H9 (cell line): ENCODE data around the gene CTRB2. TPM values are rescaled to one million over a fixed set of nuclear protein-coding genes. Genes with fewer than 3 reads are reported as not detected.

Source experiments
- DNase-seq: peaks from one replicate; pipeline ENCODE4 v3.0.0-alpha.2; 2017
- H2AFZ ChIP-seq: one replicate; pipeline ENCODE4 v1.6.1; 2013; ENCODE audit warnings: mild to moderate bottlenecking, low read length, control low read depth, moderate library complexity
- H2AK5ac ChIP-seq: 2 replicates; pipeline ENCODE4 v1.6.1; 2013; ENCODE audit warnings: low read length, control low read depth, mixed read lengths; ENCODE audit not compliant: insufficient read length
- H2BK120ac ChIP-seq: one replicate; pipeline ENCODE4 v1.6.1; 2013; ENCODE audit warnings: low read depth, mild to moderate bottlenecking, low read length, control low read depth, inconsistent platforms; ENCODE audit not compliant: poor library complexity, severe bottlenecking
- H2BK12ac ChIP-seq: 2 replicates; pipeline ENCODE4 v1.6.1; 2013; ENCODE audit warnings: low read length, control low read depth, mixed read lengths, low read depth; ENCODE audit not compliant: insufficient read length
- H2BK15ac ChIP-seq: 2 replicates; pipeline ENCODE4 v1.6.1; 2013; ENCODE audit warnings: low read depth, low read length, control low read depth
- H2BK20ac ChIP-seq: one replicate; pipeline ENCODE4 v1.6.1; 2013; ENCODE audit warnings: low read depth, mild to moderate bottlenecking, low read length, control low read depth, inconsistent platforms; ENCODE audit not compliant: poor library complexity, severe bottlenecking
- H2BK5ac ChIP-seq: 2 replicates; pipeline ENCODE4 v1.6.1; 2013; ENCODE audit warnings: low read length, control low read depth, mixed read lengths; ENCODE audit not compliant: insufficient read length
- H3K14ac ChIP-seq: 2 replicates; pipeline ENCODE4 v1.6.1; 2013; ENCODE audit warnings: low read length, control low read depth; ENCODE audit not compliant: insufficient read depth
- H3K18ac ChIP-seq: 2 replicates; pipeline ENCODE4 v1.6.1; 2013; ENCODE audit warnings: low read depth, mild to moderate bottlenecking, mixed read lengths, low read length, control low read depth; ENCODE audit not compliant: insufficient read length
- H3K23ac ChIP-seq: 2 replicates; pipeline ENCODE4 v1.6.1; 2013; ENCODE audit warnings: low read length, control low read depth, mixed read lengths, low read depth; ENCODE audit not compliant: insufficient read length
- H3K23me2 ChIP-seq: 2 replicates; pipeline ENCODE4 v1.6.1; 2013; ENCODE audit warnings: low read depth, mild to moderate bottlenecking, mixed read lengths, low read length, control low read depth; ENCODE audit not compliant: insufficient read length, poor library complexity, severe bottlenecking
- H3K27ac ChIP-seq: 2 replicates; pipeline ENCODE4 v1.5.1; 2013; ENCODE audit warnings: low read length, control low read depth, mixed read lengths, low read depth; ENCODE audit not compliant: insufficient read length
- H3K27me3 ChIP-seq: 2 replicates; pipeline ENCODE4 v1.6.1; 2013; ENCODE audit warnings: low read length, control low read depth, inconsistent platforms; ENCODE audit not compliant: insufficient read depth
- H3K4ac ChIP-seq: 2 replicates; pipeline ENCODE4 v1.6.1; 2013; ENCODE audit warnings: low read depth, mild to moderate bottlenecking, control low read depth, inconsistent platforms, low read length, moderate library complexity
- H3K4me1 ChIP-seq: 2 replicates; pipeline ENCODE4 v1.6.1; 2013; ENCODE audit warnings: low read length, control low read depth, inconsistent platforms; ENCODE audit not compliant: insufficient read depth
- H3K4me2 ChIP-seq: 2 replicates; pipeline ENCODE4 v1.6.1; 2013; ENCODE audit warnings: low read length, control low read depth, mixed read lengths; ENCODE audit not compliant: insufficient read length, insufficient read depth
- H3K56ac ChIP-seq: 2 replicates; pipeline ENCODE4 v1.6.1; 2013; ENCODE audit warnings: low read depth, mild to moderate bottlenecking, mixed read lengths, low read length, control low read depth; ENCODE audit not compliant: insufficient read length
- H3K79me1 ChIP-seq: 2 replicates; pipeline ENCODE4 v1.6.1; 2013; ENCODE audit warnings: low read depth, mild to moderate bottlenecking, moderate library complexity, low read length, control low read depth, inconsistent platforms; ENCODE audit not compliant: insufficient read depth, poor library complexity, severe bottlenecking
- H3K79me2 ChIP-seq: 2 replicates; pipeline ENCODE4 v1.6.1; 2013; ENCODE audit warnings: low read length, control low read depth, inconsistent platforms; ENCODE audit not compliant: insufficient read depth
- H3K9ac ChIP-seq: 2 replicates; pipeline ENCODE4 v1.6.1; 2013; ENCODE audit warnings: low read length, control low read depth, mixed read lengths; ENCODE audit not compliant: insufficient read length; ENCODE audit errors: extremely low read depth
- H3K9me3 ChIP-seq: one replicate; pipeline ENCODE4 v1.6.1; 2013; ENCODE audit warnings: low read depth, low read length, inconsistent platforms; ENCODE audit not compliant: control insufficient read depth
- H3T11ph ChIP-seq: one replicate; pipeline ENCODE4 v1.6.1; 2013; ENCODE audit warnings: mild to moderate bottlenecking, low read length, control low read depth, inconsistent platforms
- H4K20me1 ChIP-seq: one replicate; pipeline ENCODE4 v1.6.1; 2013; ENCODE audit not compliant: control insufficient read depth, insufficient read length, insufficient read depth
- H4K5ac ChIP-seq: 2 replicates; pipeline ENCODE4 v1.6.1; 2013; ENCODE audit warnings: low read depth, mild to moderate bottlenecking, mixed read lengths, low read length, control low read depth; ENCODE audit not compliant: insufficient read length
- H4K8ac ChIP-seq: replicated peaks from 2 replicates; pipeline ENCODE4 v1.6.1; 2013; ENCODE audit warnings: low read length, control low read depth, mixed read lengths, low read depth; ENCODE audit not compliant: insufficient read length
- H4K91ac ChIP-seq: 2 replicates; pipeline ENCODE4 v1.6.1; 2013; ENCODE audit warnings: low read depth, mild to moderate bottlenecking, moderate library complexity, mixed read lengths, low read length, control low read depth; ENCODE audit not compliant: insufficient read length
- H3K27ac Mint-ChIP-seq, 3 experiments: 2 replicates in 2 of 3; 3 replicates in 1 of 3; pipeline ENCODE4 v1.8.0; 2020 to 2021; ENCODE audit warnings: mixed read lengths in 3 of 3, mild to moderate bottlenecking in 1 of 3, moderate library complexity in 1 of 3
- H3K27me3 Mint-ChIP-seq: 2 replicates; pipeline ENCODE4 v1.8.0; 2021; ENCODE audit warnings: low read depth, mild to moderate bottlenecking, moderate library complexity, mixed read lengths
- H3K36me3 Mint-ChIP-seq, 3 experiments: 2 replicates in 2 of 3; 3 replicates in 1 of 3; pipeline ENCODE4 v1.8.0; 2020 to 2021; ENCODE audit warnings: low read depth in 3 of 3, mixed read lengths in 3 of 3; ENCODE audit not compliant: insufficient read depth in 1 of 3
- H3K4me1 Mint-ChIP-seq, 2 experiments: 2 replicates each; pipeline ENCODE4 v1.8.0; 2020; ENCODE audit warnings: mixed read lengths in 2 of 2
- H3K4me3 Mint-ChIP-seq, 2 experiments: 2 replicates in 1 of 2; 3 replicates in 1 of 2; pipeline ENCODE4 v1.8.0; 2020 to 2021; ENCODE audit warnings: mild to moderate bottlenecking in 2 of 2, mixed read lengths in 2 of 2, moderate library complexity in 1 of 2
- H3K9me3 Mint-ChIP-seq, 2 experiments: 2 replicates in 1 of 2; 3 replicates in 1 of 2; pipeline ENCODE4 v1.8.0; 2020; ENCODE audit warnings: mild to moderate bottlenecking in 2 of 2, mixed read lengths in 2 of 2, moderate library complexity in 1 of 2
- WGBS: extraction: QIAGEN DNeasy Blood & Tissue Kit; methylation state at CpG from one replicate; pipeline ENCODE4 v1.1.7; 2013; ENCODE audit warnings: missing lambda C conversion rate, low lambda C conversion rate, mixed read lengths; ENCODE audit not compliant: insufficient read length; ENCODE audit errors: extremely low coverage; 5-methylcytosine and 5-hydroxymethylcytosine counted together
- total RNA-seq: library from RNA; stranded (reverse); gene quantifications from 2 replicates; pipeline ENCODE4 v1.2.1, GENCODE V29; 2021
- TF ChIP-seq, protein P1 (sequence below): fragments of 200-600 bp; sonication (generic); conservative IDR thresholded peaks from 3 replicates; pipeline ENCODE4 v1.8.0; 2021; ENCODE audit warnings: antibody characterized with exemption, mild to moderate bottlenecking

The CTRB2 gene
- total RNA-seq, 1 experiment from 2014 or later: not detected

DNA sequence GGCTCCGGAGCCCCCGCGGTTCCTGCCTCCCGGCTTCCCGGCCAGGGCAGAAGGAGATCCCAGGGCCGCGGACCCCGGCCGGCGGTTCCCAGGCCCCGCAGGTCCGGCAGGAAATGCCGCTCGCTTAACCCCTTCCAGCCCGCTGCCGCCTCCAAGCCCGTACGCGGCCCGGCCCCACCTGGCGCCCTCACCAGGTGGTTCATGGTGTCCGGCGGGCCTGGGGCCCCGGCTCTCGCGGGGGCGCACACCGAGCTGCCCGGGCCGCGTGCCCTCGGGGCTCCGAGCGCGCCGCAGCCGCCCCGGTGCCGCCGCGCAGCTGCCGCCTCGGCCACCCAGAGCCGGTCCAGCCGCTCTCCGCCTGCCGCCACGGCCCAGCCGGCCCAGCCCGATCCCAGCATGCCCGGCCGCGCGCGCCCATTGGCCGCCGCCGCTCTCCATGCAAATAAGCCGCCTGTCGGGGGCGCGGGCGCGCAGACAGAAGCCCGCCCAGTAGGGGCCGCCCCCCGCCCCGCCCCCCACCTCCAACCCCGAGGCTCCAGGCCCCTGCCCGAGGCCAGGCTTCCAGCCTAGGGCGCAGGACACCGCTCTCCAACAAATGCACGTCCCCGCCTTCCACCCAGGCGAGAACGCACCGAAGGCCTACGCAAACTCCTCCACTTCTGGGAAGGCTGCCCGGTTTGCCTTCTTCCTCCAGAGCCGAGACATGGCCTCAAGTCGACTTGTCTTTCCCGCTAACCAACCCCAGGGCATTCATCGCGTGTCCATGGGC, 44.5 kb upstream of the CTRB2 start, which contains the start of gene BCAR1:
TSS of gene BCAR1 (minus strand) at position 345 of the 769 bp plus-strand sequence. CDS start at position 203, 142 bp downstream.
- H3K4me2 ChIP-seq: peak within 1 kb of the TSS; percentile 71
- TF ChIP-seq, protein P1, sequence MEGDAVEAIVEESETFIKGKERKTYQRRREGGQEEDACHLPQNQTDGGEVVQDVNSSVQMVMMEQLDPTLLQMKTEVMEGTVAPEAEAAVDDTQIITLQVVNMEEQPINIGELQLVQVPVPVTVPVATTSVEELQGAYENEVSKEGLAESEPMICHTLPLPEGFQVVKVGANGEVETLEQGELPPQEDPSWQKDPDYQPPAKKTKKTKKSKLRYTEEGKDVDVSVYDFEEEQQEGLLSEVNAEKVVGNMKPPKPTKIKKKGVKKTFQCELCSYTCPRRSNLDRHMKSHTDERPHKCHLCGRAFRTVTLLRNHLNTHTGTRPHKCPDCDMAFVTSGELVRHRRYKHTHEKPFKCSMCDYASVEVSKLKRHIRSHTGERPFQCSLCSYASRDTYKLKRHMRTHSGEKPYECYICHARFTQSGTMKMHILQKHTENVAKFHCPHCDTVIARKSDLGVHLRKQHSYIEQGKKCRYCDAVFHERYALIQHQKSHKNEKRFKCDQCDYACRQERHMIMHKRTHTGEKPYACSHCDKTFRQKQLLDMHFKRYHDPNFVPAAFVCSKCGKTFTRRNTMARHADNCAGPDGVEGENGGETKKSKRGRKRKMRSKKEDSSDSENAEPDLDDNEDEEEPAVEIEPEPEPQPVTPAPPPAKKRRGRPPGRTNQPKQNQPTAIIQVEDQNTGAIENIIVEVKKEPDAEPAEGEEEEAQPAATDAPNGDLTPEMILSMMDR: no peak
- no peaks in the 10 kb centered on the region for H3K9me3 Mint-ChIP-seq
- H3K4ac ChIP-seq: peak within 1 kb of the TSS; percentile 12
- H3K14ac ChIP-seq: peak within 1 kb of the TSS; percentile 90
- H2BK5ac ChIP-seq: peak within 1 kb of the TSS; percentile 16
- H4K91ac ChIP-seq: peak within 1 kb of the TSS; percentile 76
- H2AK5ac ChIP-seq: no peak within 1 kb of the TSS
- H3K9me3 ChIP-seq: no peaks in the 10 kb centered on the region
- H2BK12ac ChIP-seq: peak within 1 kb of the TSS; percentile 74
- H2AFZ ChIP-seq: no peak within 1 kb of the TSS
- H3K56ac ChIP-seq: no peak within 1 kb of the TSS
- peak within 1 kb of the TSS; percentile 77 for H3K9ac ChIP-seq
- WGBS: no CpG with 5 or more reads among the region's 84 CpGs
- DNase-seq: peak; percentile 96
- peak within 1 kb of the TSS; percentile 82 for H3K27ac ChIP-seq
- H3K79me1 ChIP-seq: peaks cover 6% of the 10 kb centered on the region
- peaks cover 62 to 70% of the 10 kb centered on the region in 2 experiments for H3K4me1 Mint-ChIP-seq
- H4K5ac ChIP-seq: no peak within 1 kb of the TSS
- H3K4me1 ChIP-seq: peaks cover 22% of the 10 kb centered on the region; the same call in 1 of the 2 replicates
- H3K79me2 ChIP-seq: peaks cover 47% of the 10 kb centered on the region; the same call in 1 of the 2 replicates
- peaks cover 15% of the 10 kb centered on the region for H3K23me2 ChIP-seq
- no peaks in the 10 kb centered on the region for H3K27me3 ChIP-seq
- no peak within 1 kb of the TSS for H4K8ac ChIP-seq
- H2BK15ac ChIP-seq: no peak within 1 kb of the TSS
- peak within 1 kb of the TSS; percentile 77 to 90 for H3K4me3 Mint-ChIP-seq
- no peak within 1 kb of the TSS for H2BK20ac ChIP-seq
- H3K27me3 Mint-ChIP-seq: no peaks in the 10 kb centered on the region
- peak within 1 kb of the TSS; percentile 77 for H3K18ac ChIP-seq
- H3T11ph ChIP-seq: no peak within 1 kb of the TSS
- H2BK120ac ChIP-seq: no peak within 1 kb of the TSS
- peak within 1 kb of the TSS; percentile 94 to 99 (median 95) for H3K27ac Mint-ChIP-seq
- no peaks in the 10 kb centered on the region for H4K20me1 ChIP-seq
- H3K36me3 Mint-ChIP-seq: peaks cover 0 to 2% (median under 1%) of the 10 kb centered on the region in 3 experiments; a peak in 1 of 7 replicates
- no peak within 1 kb of the TSS for H3K23ac ChIP-seq
